HG03097 (cell line): Measurements from ENCODE around the gene OR51B6.
"Not testable (repeated sequence)": the region's sequence is repeated elsewhere in the genome, so short reads cannot be mapped to it uniquely, and the experiment has no call there.

Experiments used
- ATAC-seq: cut with Tn5 transposase; IDR thresholded peaks from one replicate; pipeline ENCODE4 v1.9.1; 2021; ENCODE audit not compliant: unreplicated experiment, low FRiP score

The OR51B6 gene

GRCh38 chr11:5363679-5364078, 12.4 kb downstream of the OR51B6 start:
- ATAC-seq = no peak

GRCh38 chr11:5364214-5364613, 12.9 kb downstream of the OR51B6 start:
- ATAC-seq = no peak

GRCh38 chr11:5366365-5366764, 15.1 kb downstream of the OR51B6 start:
- not testable (repeated sequence) for ATAC-seq

- no peak for ATAC-seq
These were observed 15.5 kb downstream of the OR51B6 start for GRCh38 chr11:5366856-5367255.

- ATAC-seq = no peak
These were observed 16.3 kb downstream of the OR51B6 start for GRCh38 chr11:5367448-5368074.

DNA sequence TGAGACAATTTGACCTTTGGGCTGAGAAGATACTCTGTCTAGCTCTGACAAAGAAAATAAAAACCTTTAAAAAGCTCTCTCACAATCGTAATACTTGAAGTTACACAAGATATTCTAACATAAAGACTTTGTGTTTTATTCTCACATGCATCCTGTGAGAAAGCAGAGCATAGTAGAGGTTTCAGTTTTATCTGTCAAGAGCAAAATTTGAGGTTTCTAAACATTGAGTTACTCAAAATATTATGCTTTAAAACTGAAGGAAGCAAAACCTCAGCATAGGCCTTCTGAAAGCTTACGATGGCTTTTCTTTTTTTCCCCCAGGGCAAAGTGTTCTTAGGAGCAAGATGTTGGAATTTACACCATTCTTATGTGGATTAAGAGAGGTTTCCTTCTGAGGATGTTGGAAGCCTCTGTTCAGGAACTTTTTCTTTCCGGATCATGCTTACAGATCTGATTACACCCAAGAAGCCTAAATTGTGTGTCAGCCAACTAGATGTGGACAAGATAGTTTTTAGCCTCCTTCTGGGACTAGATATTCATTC, 17.3 kb downstream of the OR51B6 start:
- no peak for ATAC-seq

DNA sequence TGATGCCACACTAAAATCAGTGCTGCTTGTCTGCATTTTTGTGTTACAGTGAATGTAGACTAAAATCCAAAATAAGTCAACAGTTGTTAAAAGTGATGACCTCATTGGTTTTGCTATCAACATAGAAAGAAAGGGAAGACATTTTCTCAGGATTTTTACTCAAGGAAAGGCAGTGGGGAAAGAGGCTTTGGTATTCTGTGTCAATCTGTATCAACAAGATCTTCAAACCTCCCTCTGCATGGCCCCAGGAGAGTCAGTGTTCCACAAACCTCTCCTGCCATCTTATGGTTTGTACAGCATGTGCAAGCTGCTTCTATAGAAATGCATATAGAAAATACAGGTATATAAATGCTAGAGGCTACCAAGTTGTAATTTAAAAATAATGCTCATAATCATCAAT, 18.5 kb downstream of the OR51B6 start:
- peak; percentile 54 for ATAC-seq

GRCh38 chr11:5380740-5381342, 29.5 kb downstream of the OR51B6 start:
- ATAC-seq = peak; percentile 82

GRCh38 chr11:5383576-5383975, 32.3 kb downstream of the OR51B6 start, which contains the start of gene OR51M1:
OR51M1 (plus strand) TSS chr11:5383812; CDS start chr11:5389399, 5,587 bp downstream.
- ATAC-seq = no peak

DNA sequence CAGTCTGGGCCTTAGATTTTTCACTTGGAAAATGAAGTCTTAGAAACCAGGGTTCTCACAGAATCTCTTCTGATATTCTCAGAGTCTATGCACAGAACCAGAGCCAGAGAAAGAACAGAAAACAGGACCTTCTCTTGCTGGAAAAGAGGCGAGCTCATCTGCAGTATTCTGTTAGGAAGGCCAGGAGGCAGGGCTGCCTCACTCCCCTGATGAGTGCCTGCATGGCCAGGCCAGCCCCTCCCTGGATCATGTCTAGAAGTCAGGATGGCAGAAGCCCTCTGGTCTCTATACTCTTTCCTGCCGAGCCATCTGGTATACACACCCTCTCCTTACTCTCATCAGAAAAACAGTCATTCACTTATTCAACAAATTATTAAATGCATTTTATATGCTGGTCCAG, 33.0 kb downstream of the OR51B6 start:
- no peak for ATAC-seq

- no peak for ATAC-seq
These were observed 38.9 kb downstream of the OR51B6 start for GRCh38 chr11:5390210-5390609.

- no peak for ATAC-seq
These were observed 42.8 kb downstream of the OR51B6 start for GRCh38 chr11:5394091-5394490.

DNA sequence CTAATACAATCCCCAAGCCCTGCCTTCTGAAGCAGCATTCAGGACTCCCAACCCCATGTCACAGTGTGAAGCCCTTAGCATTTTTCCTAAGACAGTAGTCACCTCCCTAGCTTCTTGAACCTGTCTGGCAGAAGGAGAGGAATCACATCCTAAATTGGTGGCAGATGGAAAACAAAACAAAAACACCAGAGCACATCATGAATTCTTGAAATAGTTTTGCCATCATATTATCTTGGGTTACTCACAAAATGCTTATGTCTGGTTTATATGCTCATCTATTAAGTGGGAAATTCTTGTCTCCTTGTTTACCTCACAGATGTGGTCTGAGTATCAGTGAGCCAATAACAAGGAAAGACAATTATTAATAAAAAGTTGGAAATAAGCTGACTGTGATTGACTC, 47.6 kb downstream of the OR51B6 start:
- no peak for ATAC-seq
